ENCODE measurements around the gene SNCB. TPM values are rescaled to one million over a fixed set of nuclear protein-coding genes. Genes with fewer than 3 reads are reported as not detected.

Gene SNCB
- total and polyA plus RNA-seq, 7 experiments from 2014 or later, result not detected

DNA sequence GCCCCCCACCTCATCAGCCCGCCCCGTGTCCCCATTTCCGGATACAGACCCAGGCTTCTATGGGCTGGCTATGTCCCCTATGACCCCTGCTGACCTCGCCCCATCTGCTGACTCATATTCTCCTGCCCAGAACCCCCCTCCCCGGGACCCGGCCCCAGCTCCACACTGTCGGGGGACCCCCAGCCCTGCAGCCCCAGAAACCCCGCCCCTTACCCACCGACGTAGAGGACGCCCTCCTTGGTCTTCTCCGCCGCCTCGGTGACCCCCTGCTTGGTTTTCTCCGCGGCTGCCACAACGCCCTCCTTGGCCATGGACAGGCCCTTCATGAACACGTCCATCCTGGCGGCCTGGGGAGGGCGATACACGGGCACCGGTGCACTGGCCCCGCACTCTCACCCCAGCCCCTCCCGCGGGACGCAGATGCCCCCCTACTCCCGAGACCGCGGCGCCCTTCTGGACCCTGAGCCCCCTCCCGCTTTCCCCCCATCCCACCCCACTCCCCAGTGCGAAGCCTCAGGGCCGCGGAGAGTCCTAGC is 949 bp downstream of the SNCB start:
- no peak overlapping the region for H3K4me3 ChIP-seq (ENCODE audit: low read length)
- peaks cover 8 to 15% of the 10 kb centered on the region in 2 donors for H3K4me1 ChIP-seq (ENCODE audit: control insufficient read depth in 2 of 2, insufficient read depth in 2 of 2, low read length in 2 of 2)
- no peak for DNase-seq
- H3K4me1 Mint-ChIP-seq, result peaks cover 7 to 15% (median 11%) of the 10 kb centered on the region in 7 donors
- no peaks in the 10 kb centered on the region for H3K36me3 ChIP-seq (ENCODE audit: control insufficient read depth in 2 of 3, insufficient read depth in 3 of 3, low read length in 3 of 3)
- no peak overlapping the region for H3K27ac Mint-ChIP-seq
- ATAC-seq, result no peak
- peaks cover 50 to 82% (median 67%) of the 10 kb centered on the region in 5 donors for H3K27me3 Mint-ChIP-seq
- peaks cover 4 to 21% of the 10 kb centered on the region in 2 donors for H3K27me3 ChIP-seq (ENCODE audit: control insufficient read depth in 2 of 2, insufficient read depth in 2 of 2, low read length in 2 of 2)
- no peak overlapping the region for H3K27ac ChIP-seq (ENCODE audit: low read depth, low read length)
- intact Hi-C loops (cut with micrococcal nuclease), result no loop called here
- H3K36me3 Mint-ChIP-seq, result peaks cover 0 to 7% (median 3%) of the 10 kb centered on the region in 5 donors
- H3K9me3 Mint-ChIP-seq, result peaks cover 0 to 5% (median 0%) of the 10 kb centered on the region in 11 donors
- H3K4me3 Mint-ChIP-seq, result peak overlapping the region in 8 of 10 donors; percentile 26 to 68 (median 58)
- ChIA-PET POLR2A (interaction anchor here (0.6 kb wide), 1 partner anchor 214 kb away, joined by 6 read pairs; no protein-coding TSS in a partner anchor), CTCF (interaction anchor here (0.8 kb wide), 1 partner anchor 25 kb away, joined by 3 read pairs; no protein-coding TSS in a partner anchor)
- no peaks in the 10 kb centered on the region for H3K9me3 ChIP-seq (ENCODE audit: control insufficient read depth in 2 of 3, low read length in 3 of 3)

- ATAC-seq (no peak), DNase-seq (no peak)
- ChIA-PET CTCF (interaction anchor here (0.8 kb wide), 1 partner anchor 24 kb away, joined by 3 read pairs; no protein-coding TSS in a partner anchor), POLR2A (interaction anchor here (0.6 kb wide), 1 partner anchor 213 kb away, joined by 6 read pairs; no protein-coding TSS in a partner anchor)
- H3K4me1 Mint-ChIP-seq, result peaks cover 7 to 11% (median 9%) of the 10 kb centered on the region in 7 donors
- H3K36me3 Mint-ChIP-seq, result peaks cover 0 to 7% (median 3%) of the 10 kb centered on the region in 5 donors
- H3K27ac Mint-ChIP-seq, result no peak overlapping the region
- no peaks in the 10 kb centered on the region for H3K9me3 Mint-ChIP-seq
- H3K27ac ChIP-seq (ENCODE audit: low read depth, low read length), result no peak overlapping the region
- no peaks in the 10 kb centered on the region for H3K36me3 ChIP-seq (ENCODE audit: control insufficient read depth in 2 of 3, insufficient read depth in 3 of 3, low read length in 3 of 3)
- H3K4me3 ChIP-seq (ENCODE audit: low read length), result no peak overlapping the region
- intact Hi-C loops (cut with micrococcal nuclease), result no loop called here
- peaks cover 45 to 83% (median 60%) of the 10 kb centered on the region in 5 donors for H3K27me3 Mint-ChIP-seq
- peak overlapping the region in 6 of 10 donors; percentile 29 to 68 (median 40) for H3K4me3 Mint-ChIP-seq
- H3K4me1 ChIP-seq (ENCODE audit: control insufficient read depth in 2 of 2, insufficient read depth in 2 of 2, low read length in 2 of 2), result peaks cover 8 to 15% of the 10 kb centered on the region in 2 donors
- H3K27me3 ChIP-seq (ENCODE audit: control insufficient read depth in 2 of 2, insufficient read depth in 2 of 2, low read length in 2 of 2), result peaks cover 4 to 21% of the 10 kb centered on the region in 2 donors
- no peaks in the 10 kb centered on the region for H3K9me3 ChIP-seq (ENCODE audit: control insufficient read depth in 2 of 3, low read length in 3 of 3)
Observed at GRCh38 chr5:176628406-176629228, 1.7 kb downstream of the SNCB start.

- ATAC-seq (no peak), DNase-seq (no peak)
- no peak overlapping the region for H3K4me3 Mint-ChIP-seq
- H3K4me1 Mint-ChIP-seq, result peaks cover 5 to 11% (median 8%) of the 10 kb centered on the region in 7 donors
- POLR2A ChIA-PET, result interaction anchor here (0.6 kb wide), 1 partner anchor 112 kb away, joined by 3 read pairs; no protein-coding TSS in a partner anchor
- Histone ChIP-seq H3K27me3 (ENCODE audit: control insufficient read depth in 2 of 2, insufficient read depth in 2 of 2, low read length in 2 of 2) (peaks cover 4 to 17% of the 10 kb centered on the region in 2 donors), H3K9me3 (ENCODE audit: control insufficient read depth in 2 of 3, low read length in 3 of 3) (no peaks in the 10 kb centered on the region), H3K36me3 (ENCODE audit: control insufficient read depth in 2 of 3, insufficient read depth in 3 of 3, low read length in 3 of 3) (no peaks in the 10 kb centered on the region), H3K27ac (ENCODE audit: low read depth, low read length) (no peak overlapping the region), H3K4me3 (ENCODE audit: low read length) (no peak overlapping the region), H3K4me1 (ENCODE audit: control insufficient read depth in 2 of 2, insufficient read depth in 2 of 2, low read length in 2 of 2) (peaks cover 8 to 15% of the 10 kb centered on the region in 2 donors)
- intact Hi-C loops (cut with micrococcal nuclease), result no loop called here
- peaks cover 38 to 79% (median 50%) of the 10 kb centered on the region in 5 donors for H3K27me3 Mint-ChIP-seq
- CTCF ChIA-PET, result interaction anchor here (0.7 kb wide), 1 partner anchor 16 kb away, joined by 3 read pairs; no protein-coding TSS in a partner anchor
- no peak overlapping the region for H3K27ac Mint-ChIP-seq
- no peaks in the 10 kb centered on the region for H3K9me3 Mint-ChIP-seq
- peaks cover 0 to 7% (median 3%) of the 10 kb centered on the region in 5 donors for H3K36me3 Mint-ChIP-seq
Observed at GRCh38 chr5:176627582-176627981, 2.8 kb downstream of the SNCB start.

- peaks cover 8 to 15% of the 10 kb centered on the region in 2 donors for H3K4me1 ChIP-seq (ENCODE audit: control insufficient read depth in 2 of 2, insufficient read depth in 2 of 2, low read length in 2 of 2)
- peaks cover 37 to 78% (median 49%) of the 10 kb centered on the region in 5 donors for H3K27me3 Mint-ChIP-seq
- no peak overlapping the region for H3K27ac Mint-ChIP-seq
- H3K36me3 ChIP-seq (ENCODE audit: control insufficient read depth in 2 of 3, insufficient read depth in 3 of 3, low read length in 3 of 3), result no peaks in the 10 kb centered on the region
- H3K4me1 Mint-ChIP-seq, result peaks cover 5 to 11% (median 8%) of the 10 kb centered on the region in 7 donors
- H3K27me3 ChIP-seq (ENCODE audit: control insufficient read depth in 2 of 2, insufficient read depth in 2 of 2, low read length in 2 of 2), result peaks cover 4 to 14% of the 10 kb centered on the region in 2 donors
- H3K9me3 Mint-ChIP-seq, result no peaks in the 10 kb centered on the region
- H3K36me3 Mint-ChIP-seq, result peaks cover 0 to 7% (median 3%) of the 10 kb centered on the region in 5 donors
- ATAC-seq, result no peak
- ChIA-PET CTCF (interaction anchor here (0.7 kb wide), 1 partner anchor 17 kb away, joined by 3 read pairs; no protein-coding TSS in a partner anchor), POLR2A (interaction anchor here (0.6 kb wide), 1 partner anchor 112 kb away, joined by 3 read pairs; no protein-coding TSS in a partner anchor)
- H3K9me3 ChIP-seq (ENCODE audit: control insufficient read depth in 2 of 3, low read length in 3 of 3), result no peaks in the 10 kb centered on the region
- intact Hi-C loops (cut with micrococcal nuclease), result no loop called here
- H3K4me3 ChIP-seq (ENCODE audit: low read length), result no peak overlapping the region
- no peak for DNase-seq
- no peak overlapping the region for H3K4me3 Mint-ChIP-seq
- no peak overlapping the region for H3K27ac ChIP-seq (ENCODE audit: low read depth, low read length)
Observed at GRCh38 chr5:176626876-176627236, 3.5 kb downstream of the SNCB start.

- ChIA-PET CTCF (interaction anchor here (0.5 kb wide), 1 partner anchor 133 kb away, joined by 4 read pairs; no protein-coding TSS in a partner anchor), POLR2A (no interaction called here)
- ATAC-seq (no peak), DNase-seq (no peak)
- peaks cover 0 to 6% (median 1%) of the 10 kb centered on the region in 5 donors for H3K36me3 Mint-ChIP-seq
- H3K27ac Mint-ChIP-seq, result no peak overlapping the region
- Histone ChIP-seq H3K9me3 (ENCODE audit: control insufficient read depth in 2 of 3, low read length in 3 of 3) (no peaks in the 10 kb centered on the region), H3K36me3 (ENCODE audit: control insufficient read depth in 2 of 3, insufficient read depth in 3 of 3, low read length in 3 of 3) (no peaks in the 10 kb centered on the region), H3K4me1 (ENCODE audit: control insufficient read depth in 2 of 2, insufficient read depth in 2 of 2, low read length in 2 of 2) (peaks cover 8 to 15% of the 10 kb centered on the region in 2 donors), H3K4me3 (ENCODE audit: low read length) (no peak overlapping the region), H3K27me3 (ENCODE audit: control insufficient read depth in 2 of 2, insufficient read depth in 2 of 2, low read length in 2 of 2) (peaks cover 4 to 10% of the 10 kb centered on the region in 2 donors), H3K27ac (ENCODE audit: low read depth, low read length) (no peak overlapping the region)
- H3K9me3 Mint-ChIP-seq, result no peaks in the 10 kb centered on the region
- H3K4me1 Mint-ChIP-seq, result peaks cover 5 to 11% (median 8%) of the 10 kb centered on the region in 7 donors
- intact Hi-C loops (cut with micrococcal nuclease), result no loop called here
- H3K27me3 Mint-ChIP-seq, result peaks cover 31 to 77% (median 44%) of the 10 kb centered on the region in 5 donors
- H3K4me3 Mint-ChIP-seq, result no peak overlapping the region
Observed at GRCh38 chr5:176625966-176626875, 4.1 kb downstream of the SNCB start.

GRCh38 chr5:176625512-176625911 is 4.8 kb downstream of the SNCB start:
- Mint-ChIP-seq H3K27me3 (peaks cover 27 to 77% (median 41%) of the 10 kb centered on the region in 5 donors), H3K36me3 (peaks cover 0 to under 1% (median 0%) of the 10 kb centered on the region in 5 donors), H3K27ac (no peak overlapping the region), H3K4me1 (peaks cover 2 to 8% (median 5%) of the 10 kb centered on the region in 7 donors), H3K9me3 (no peaks in the 10 kb centered on the region), H3K4me3 (no peak overlapping the region)
- ATAC-seq (no peak), DNase-seq (no peak)
- no peaks in the 10 kb centered on the region for H3K9me3 ChIP-seq (ENCODE audit: control insufficient read depth in 2 of 3, low read length in 3 of 3)
- CTCF ChIA-PET, result interaction anchor here (0.5 kb wide), 1 partner anchor 132 kb away, joined by 4 read pairs; no protein-coding TSS in a partner anchor
- intact Hi-C loops (cut with micrococcal nuclease), result no loop called here
- no peaks in the 10 kb centered on the region for H3K36me3 ChIP-seq (ENCODE audit: control insufficient read depth in 2 of 3, insufficient read depth in 3 of 3, low read length in 3 of 3)
- H3K4me3 ChIP-seq (ENCODE audit: low read length), result no peak overlapping the region
- peaks cover 5 to 8% of the 10 kb centered on the region in 2 donors for H3K4me1 ChIP-seq (ENCODE audit: control insufficient read depth in 2 of 2, insufficient read depth in 2 of 2, low read length in 2 of 2)
- H3K27ac ChIP-seq (ENCODE audit: low read depth, low read length), result no peak overlapping the region
- H3K27me3 ChIP-seq (ENCODE audit: control insufficient read depth in 2 of 2, insufficient read depth in 2 of 2, low read length in 2 of 2), result peaks cover 0 to 9% of the 10 kb centered on the region in 2 donors
- POLR2A ChIA-PET, result no interaction called here

Measured in naive thymus-derived CD4-positive, alpha-beta T cell (primary cell).